Smooth muscle cell (in vitro differentiated cells): ENCODE results near the gene OR4D5. TPM values are rescaled to one million over a fixed set of nuclear protein-coding genes. Genes with fewer than 3 reads are reported as not detected.
A peak's percentile ranks its signal among the peaks of the same experiment; 100 is the strongest.

Source experiments
- DNase-seq: peaks from one replicate; lab custom pipeline; 2025; ENCODE audit not compliant: unreplicated experiment; lab: John Stamatoyannopoulos, UW
- H2AFZ ChIP-seq: fragments of 200-600 bp; sonication (generic); 2 replicates; pipeline ENCODE4 v1.6.0; 2016; ENCODE audit warnings: antibody characterized with exemption, low read depth, mild to moderate bottlenecking
- H3F3A ChIP-seq: fragments of 200-600 bp; sonication (generic); 2 replicates; pipeline ENCODE4 v1.6.0; 2017; ENCODE audit warnings: antibody characterized with exemption, low read depth
- H3K27ac ChIP-seq: fragments of 200-600 bp; sonication (generic); 2 replicates; pipeline ENCODE4 v1.5.1; 2016; ENCODE audit warnings: low read depth, mild to moderate bottlenecking
- H3K27me3 ChIP-seq: fragments of 200-600 bp; sonication (generic); 2 replicates; pipeline ENCODE4 v1.6.1; 2016; ENCODE audit warnings: low read depth, mild to moderate bottlenecking
- H3K36me3 ChIP-seq: fragments of 200-600 bp; sonication (generic); 2 replicates; pipeline ENCODE4 v1.5.1; 2016; ENCODE audit warnings: low read depth
- H3K4me1 ChIP-seq: fragments of 200-600 bp; sonication (generic); 2 replicates; pipeline ENCODE4 v1.5.1; 2016; ENCODE audit warnings: low read depth
- H3K4me2 ChIP-seq: fragments of 200-600 bp; sonication (generic); 2 replicates; pipeline ENCODE4 v1.6.0; 2016; ENCODE audit warnings: mild to moderate bottlenecking
- H3K4me3 ChIP-seq: fragments of 200-600 bp; sonication (generic); 2 replicates; pipeline ENCODE4 v1.5.1; 2016; ENCODE audit warnings: mild to moderate bottlenecking
- H3K79me2 ChIP-seq: fragments of 200-600 bp; sonication (generic); 2 replicates; pipeline ENCODE4 v1.6.0; 2016; ENCODE audit warnings: low read depth, mild to moderate bottlenecking
- H3K9ac ChIP-seq: fragments of 200-600 bp; sonication (generic); 2 replicates; pipeline ENCODE4 v1.6.0; 2016; ENCODE audit warnings: low read depth
- H3K9me3 ChIP-seq: fragments of 200-600 bp; sonication (generic); replicated peaks from 2 replicates; pipeline ENCODE4 v1.5.1; 2016; ENCODE audit warnings: low read depth
- H4K20me1 ChIP-seq: fragments of 200-600 bp; sonication (generic); 2 replicates; pipeline ENCODE4 v1.6.0; 2016; ENCODE audit warnings: low read depth
- CTCF ChIP-seq: fragments of 200-600 bp; sonication (generic); IDR thresholded peaks from 2 replicates; pipeline ENCODE4 v1.5.1; 2017; ENCODE audit warnings: borderline replicate concordance, mild to moderate bottlenecking, antibody characterized with exemption; ENCODE audit not compliant: insufficient read depth, poor library complexity, severe bottlenecking
- WGBS: methylation state at CpG from one replicate; pipeline ENCODE4 v1.1.7; 2016; ENCODE audit warnings: low lambda C conversion rate; 5-methylcytosine and 5-hydroxymethylcytosine counted together
- polyA plus RNA-seq: library from polyadenylated mRNA; unstranded; fragments of >200 nt; fragmentation: Nextera tagmentation; extraction: Ambion mirVana; gene quantifications from 2 replicates; pipeline ENCODE4 v1.2.1, GENCODE V29; 2016
- total RNA-seq: library from RNA; depleted of rRNA; stranded (reverse); fragments of >200 nt; gene quantifications from 2 replicates; pipeline ENCODE4 v1.2.3, GENCODE V29; 2014

OR4D5 gene
- total and polyA plus RNA-seq, 2 experiments from 2014 or later, result not detected

- TF ChIP-seq CTCF, result no peak
- H3K36me3 ChIP-seq, result no peaks in the 10 kb centered on the region
- 85% methylated on average over 1 of the region's 1 CpG for WGBS
- no peaks in the 10 kb centered on the region for H3K27me3 ChIP-seq
- no peaks in the 10 kb centered on the region for H3F3A ChIP-seq
- no peak overlapping the region for H3K9ac ChIP-seq
- H3K79me2 ChIP-seq, result no peaks in the 10 kb centered on the region
- no peaks in the 10 kb centered on the region for H3K9me3 ChIP-seq
- H3K4me1 ChIP-seq, result no peaks in the 10 kb centered on the region
- DNase-seq, result no peak
- H2AFZ ChIP-seq, result no peak overlapping the region
- no peak overlapping the region for H3K4me3 ChIP-seq
- H3K4me2 ChIP-seq, result no peak overlapping the region
- no peak overlapping the region for H3K27ac ChIP-seq
- H4K20me1 ChIP-seq, result no peaks in the 10 kb centered on the region
Measured at GRCh38 chr11:123924027-123924426, 15.4 kb upstream of the OR4D5 start.

- Histone ChIP-seq H3K36me3 (no peaks in the 10 kb centered on the region), H3F3A (no peaks in the 10 kb centered on the region), H3K27ac (no peak overlapping the region), H3K79me2 (no peaks in the 10 kb centered on the region), H3K9me3 (no peaks in the 10 kb centered on the region), H2AFZ (no peak overlapping the region), H4K20me1 (no peaks in the 10 kb centered on the region), H3K9ac (no peak overlapping the region), H3K4me3 (no peak overlapping the region), H3K27me3 (no peaks in the 10 kb centered on the region), H3K4me2 (no peak overlapping the region), H3K4me1 (no peaks in the 10 kb centered on the region)
- 89% methylated on average over 4 of the region's 4 CpGs for WGBS
- no peak for TF ChIP-seq CTCF
- no peak for DNase-seq
Measured at GRCh38 chr11:123942413-123942812, 3.0 kb downstream of the OR4D5 start.

GRCh38 chr11:123943738-123944137 is 4.3 kb downstream of the OR4D5 start, which contains the start of gene OR6T1:
TSS of gene OR6T1 (minus strand) at chr11:123943838. CDS start at chr11:123943838, 0 bp downstream.
- Histone ChIP-seq H3K4me3 (no peak within 1 kb of the TSS), H3K4me1 (no peaks in the 10 kb centered on the region), H3K79me2 (no peaks in the 10 kb centered on the region), H3K4me2 (no peak within 1 kb of the TSS), H3K9ac (no peak within 1 kb of the TSS), H3F3A (no peaks in the 10 kb centered on the region), H3K36me3 (no peaks in the 10 kb centered on the region), H3K9me3 (no peaks in the 10 kb centered on the region), H3K27ac (no peak within 1 kb of the TSS), H4K20me1 (no peaks in the 10 kb centered on the region), H3K27me3 (no peaks in the 10 kb centered on the region), H2AFZ (no peak within 1 kb of the TSS)
- DNase-seq, result no peak
- WGBS, result 95% methylated on average over 3 of the region's 3 CpGs
- no peak for TF ChIP-seq CTCF

GRCh38 chr11:123945132-123945531 is 5.7 kb downstream of the OR4D5 start:
- Histone ChIP-seq H3K27me3 (no peaks in the 10 kb centered on the region), H3K79me2 (no peaks in the 10 kb centered on the region), H3K36me3 (no peaks in the 10 kb centered on the region), H3K4me1 (no peaks in the 10 kb centered on the region), H4K20me1 (no peaks in the 10 kb centered on the region), H3K9ac (no peak overlapping the region), H2AFZ (no peak overlapping the region), H3K9me3 (no peaks in the 10 kb centered on the region), H3K4me2 (peak overlapping the region; percentile 10), H3K27ac (no peak overlapping the region), H3K4me3 (no peak overlapping the region), H3F3A (no peaks in the 10 kb centered on the region)
- TF ChIP-seq CTCF, result no peak
- 30% methylated on average over 1 of the region's 1 CpG for WGBS
- DNase-seq, result no peak
